PC-3 (cell line): ENCODE measurements around the gene HOXB1.

Experiments
- CTCF ChIP-seq: fragments of 300-600 bp; sonication (generic); conservative IDR thresholded peaks from 2 replicates; pipeline ENCODE4 v1.5.1; 2017; ENCODE audit warnings: antibody characterized with exemption, low read depth, mild to moderate bottlenecking, low read length
- EZH2 ChIP-seq: fragments of 300-600 bp; sonication (generic); IDR thresholded peaks from one replicate; pipeline ENCODE4 v1.6.1; 2017; ENCODE audit warnings: antibody characterized with exemption, mild to moderate bottlenecking, low read length; ENCODE audit not compliant: unreplicated experiment
- EZH2phosphoT487 ChIP-seq: fragments of 300-600 bp; sonication (generic); IDR thresholded peaks from 2 replicates; pipeline ENCODE4 v1.6.1; 2018; ENCODE audit warnings: mild to moderate bottlenecking, antibody characterized with exemption, low read length, borderline replicate concordance

GRCh38 chr17:48549281-48549630 lies 18.4 kb upstream of the HOXB1 start:
- TF ChIP-seq CTCF (no peak), EZH2 (no peak), EZH2phosphoT487 (no peak)
